Vagina (tissue), 2 donors: Measurements from ENCODE around the gene PGK1.

Source experiments
- CTCF ChIP-seq, 3 experiments: fragments of 450-650 bp in 2 of 3; fragments of 200-600 bp in 1 of 3; sonication (generic) in 1 of 3; IDR thresholded peaks; one replicate each; pipeline ENCODE4 v1.5.1; 2017 to 2019; ENCODE audit warnings: antibody characterized with exemption in 3 of 3, mild to moderate bottlenecking in 2 of 3, moderate library complexity in 2 of 3
- POLR2A ChIP-seq, 2 donors: fragments of 450-650 bp; IDR thresholded peaks; one replicate each; pipeline ENCODE4 v1.6.1; 2017; ENCODE audit warnings: antibody characterized with exemption in 2 of 2, mild to moderate bottlenecking in 2 of 2, moderate library complexity in 2 of 2
- POLR2AphosphoS5 ChIP-seq, 2 donors: sonication (generic); formaldehyde crosslinking; IDR thresholded peaks; one replicate each; pipeline ENCODE4 v1.9.0; 2017; ENCODE audit warnings: antibody characterized with exemption in 2 of 2, mild to moderate bottlenecking in 2 of 2, low read depth in 1 of 2; ENCODE audit not compliant: insufficient read depth in 1 of 2

GRCh38 chrX:78124307-78124706, 20.3 kb downstream of the PGK1 start:
- no peak for TF ChIP-seq CTCF (IDR thresholded peaks at IDR 0.05)
- no peak for TF ChIP-seq POLR2A (IDR thresholded peaks at IDR 0.05)
- TF ChIP-seq POLR2AphosphoS5 (IDR thresholded peaks at IDR 0.05; ENCODE audit: insufficient read depth in 1 of 2, low read depth in 1 of 2): no peak
